Natural killer cell (primary cell): ENCODE data around the gene KCNQ1OT1. TPM values are rescaled to one million over a fixed set of nuclear protein-coding genes. Genes with fewer than 3 reads are reported as not detected.

Source experiments
- ATAC-seq, 3 donors: fragments of 150-1000 bp in 2 of 3; fragments of 200-7000 bp in 1 of 3; cut with Tn5 transposase; 1 replicate in 1 of 3; 2 replicates in 2 of 3; pipeline ENCODE4 v1.10.0; 2021; ENCODE audit warnings: mild to moderate bottlenecking in 2 of 3, moderate library complexity in 2 of 3
- DNase-seq, 2 donors: peaks; one replicate each; pipeline versions ENCODE4 v3.0.0 to v3.0.0-alpha.2; 2013 to 2021; ENCODE audit warnings: mixed read lengths in 1 of 2
- H3K27ac ChIP-seq: one replicate; pipeline ENCODE4 v1.5.1; 2013; ENCODE audit warnings: mild to moderate bottlenecking, low read length
- H3K27me3 ChIP-seq: one replicate; pipeline ENCODE4 v1.6.1; 2013; ENCODE audit warnings: low read length; ENCODE audit not compliant: control insufficient read depth, insufficient read depth
- H3K36me3 ChIP-seq: one replicate; pipeline ENCODE4 v1.6.1; 2013; ENCODE audit warnings: low read length; ENCODE audit not compliant: control insufficient read depth, insufficient read depth
- H3K4me1 ChIP-seq: one replicate; pipeline ENCODE4 v1.6.1; 2013; ENCODE audit warnings: low read length; ENCODE audit not compliant: control insufficient read depth, insufficient read depth
- H3K4me3 ChIP-seq: one replicate; pipeline ENCODE4 v1.5.1; 2013; ENCODE audit warnings: low read length
- H3K9me3 ChIP-seq: one replicate; pipeline ENCODE4 v1.6.1; 2013; ENCODE audit warnings: low read length; ENCODE audit not compliant: control insufficient read depth, insufficient read depth
- H3K27ac Mint-ChIP-seq, 2 donors: one replicate each; pipeline ENCODE4 v1.8.0; 2022; ENCODE audit warnings: mild to moderate bottlenecking in 2 of 2, mixed read lengths in 2 of 2, moderate library complexity in 1 of 2
- H3K27me3 Mint-ChIP-seq, 2 donors: one replicate each; pipeline ENCODE4 v1.8.0; 2022; ENCODE audit warnings: low read depth in 2 of 2, mixed read lengths in 2 of 2
- H3K36me3 Mint-ChIP-seq: one replicate; pipeline ENCODE4 v1.8.0; 2022; ENCODE audit warnings: mixed read lengths
- H3K4me1 Mint-ChIP-seq, 2 donors: one replicate each; pipeline ENCODE4 v1.8.0; 2022; ENCODE audit warnings: mixed read lengths in 2 of 2
- H3K4me3 Mint-ChIP-seq: one replicate; pipeline ENCODE4 v1.8.0; 2022; ENCODE audit warnings: mild to moderate bottlenecking, moderate library complexity, mixed read lengths
- H3K9me3 Mint-ChIP-seq, 2 donors: one replicate each; pipeline ENCODE4 v1.8.0; 2022; ENCODE audit warnings: mixed read lengths in 2 of 2
- WGBS: methylation state at CpG from one replicate; pipeline ENCODE4 v1.1.7; 2013; ENCODE audit warnings: missing lambda C conversion rate; ENCODE audit not compliant: insufficient coverage; 5-methylcytosine and 5-hydroxymethylcytosine counted together
- intact Hi-C: fragments of 100-400 bp; cut with micrococcal nuclease; formaldehyde crosslinking; loops from one replicate; pipeline ENCODE4 v1.14.2; 2022
- total RNA-seq, 4 donors: library from RNA; stranded (reverse); fragments of 120-200 nt in 1 of 4; gene quantifications; one replicate each; pipeline versions ENCODE4 v1.2.3 to v1.2.4, GENCODE V29; 2013 to 2022
- TF ChIP-seq, protein P1 (sequence below): fragments of 200-600 bp; IDR thresholded peaks from one replicate; pipeline ENCODE4 v1.8.0; 2022; ENCODE audit warnings: antibody characterized with exemption

KCNQ1OT1 gene
- total RNA-seq, 3 donors from 2014 or later (not counting 1 experiment from before 2014, with no cell fraction given), result 0.72 to 0.78 (median 0.75) TPM

DNA sequence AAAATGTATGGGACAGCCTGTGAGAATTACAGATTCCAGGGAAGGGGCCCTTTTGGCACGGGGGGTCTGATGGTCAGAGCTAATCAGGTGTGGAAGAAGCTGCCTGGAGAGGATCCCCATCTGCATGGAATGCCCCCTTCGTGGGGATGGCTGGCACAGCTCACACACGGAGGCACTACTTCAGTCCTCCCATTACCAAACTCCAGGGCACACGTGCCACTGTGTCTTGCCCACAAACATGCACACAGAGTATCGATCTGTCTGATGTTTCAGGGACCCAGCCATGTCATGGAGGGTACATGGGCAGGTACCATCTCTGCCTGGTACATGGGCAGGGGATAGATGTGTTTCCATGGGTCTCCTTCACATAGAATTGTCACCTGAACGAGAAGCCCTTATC is 14.7 kb downstream of the KCNQ1OT1 start:
- Mint-ChIP-seq H3K27me3 (no peaks in the 10 kb centered on the region), H3K9me3 (no peaks in the 10 kb centered on the region), H3K36me3 (no peaks in the 10 kb centered on the region), H3K27ac (no peak overlapping the region), H3K4me3 (no peak overlapping the region), H3K4me1 (no peaks in the 10 kb centered on the region)
- no peaks in the 10 kb centered on the region for H3K9me3 ChIP-seq
- no peak overlapping the region for H3K27ac ChIP-seq
- no peaks in the 10 kb centered on the region for H3K4me1 ChIP-seq
- WGBS, result 96% methylated on average over 5 of the region's 6 CpGs
- intact Hi-C loops, result no loop called here
- ATAC-seq (no peak), DNase-seq (no peak)
- no peak overlapping the region for H3K4me3 ChIP-seq
- H3K27me3 ChIP-seq, result no peaks in the 10 kb centered on the region
- TF ChIP-seq, protein P1, sequence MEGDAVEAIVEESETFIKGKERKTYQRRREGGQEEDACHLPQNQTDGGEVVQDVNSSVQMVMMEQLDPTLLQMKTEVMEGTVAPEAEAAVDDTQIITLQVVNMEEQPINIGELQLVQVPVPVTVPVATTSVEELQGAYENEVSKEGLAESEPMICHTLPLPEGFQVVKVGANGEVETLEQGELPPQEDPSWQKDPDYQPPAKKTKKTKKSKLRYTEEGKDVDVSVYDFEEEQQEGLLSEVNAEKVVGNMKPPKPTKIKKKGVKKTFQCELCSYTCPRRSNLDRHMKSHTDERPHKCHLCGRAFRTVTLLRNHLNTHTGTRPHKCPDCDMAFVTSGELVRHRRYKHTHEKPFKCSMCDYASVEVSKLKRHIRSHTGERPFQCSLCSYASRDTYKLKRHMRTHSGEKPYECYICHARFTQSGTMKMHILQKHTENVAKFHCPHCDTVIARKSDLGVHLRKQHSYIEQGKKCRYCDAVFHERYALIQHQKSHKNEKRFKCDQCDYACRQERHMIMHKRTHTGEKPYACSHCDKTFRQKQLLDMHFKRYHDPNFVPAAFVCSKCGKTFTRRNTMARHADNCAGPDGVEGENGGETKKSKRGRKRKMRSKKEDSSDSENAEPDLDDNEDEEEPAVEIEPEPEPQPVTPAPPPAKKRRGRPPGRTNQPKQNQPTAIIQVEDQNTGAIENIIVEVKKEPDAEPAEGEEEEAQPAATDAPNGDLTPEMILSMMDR, result no peak
- no peaks in the 10 kb centered on the region for H3K36me3 ChIP-seq

DNA sequence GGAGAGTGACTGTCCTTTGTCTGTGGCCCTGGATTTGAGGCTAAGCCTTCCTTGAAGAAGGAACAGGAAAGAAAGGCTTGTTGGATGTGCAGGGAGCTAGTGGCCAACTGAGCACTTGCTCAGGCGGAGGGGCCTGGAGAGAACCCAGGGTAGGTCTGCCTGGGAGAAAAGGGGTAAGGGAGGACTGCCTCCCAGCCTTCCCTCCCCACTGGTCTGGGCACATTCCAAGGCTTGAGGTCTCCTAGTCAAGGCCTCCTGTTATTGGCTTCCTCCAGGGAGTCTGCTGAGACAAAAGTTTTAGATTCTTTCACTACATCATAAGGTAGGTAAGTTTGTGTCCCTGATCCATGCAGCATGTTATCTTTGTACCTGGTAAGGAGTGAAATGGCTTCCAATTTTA is 15.2 kb downstream of the KCNQ1OT1 start:
- no peaks in the 10 kb centered on the region for H3K4me1 Mint-ChIP-seq
- no peak overlapping the region for H3K27ac Mint-ChIP-seq
- ATAC-seq (no peak), DNase-seq (no peak)
- H3K27ac ChIP-seq, result no peak overlapping the region
- no peaks in the 10 kb centered on the region for H3K36me3 ChIP-seq
- H3K36me3 Mint-ChIP-seq, result no peaks in the 10 kb centered on the region
- TF ChIP-seq, protein P1, result no peak
- no peaks in the 10 kb centered on the region for H3K9me3 ChIP-seq
- 89% methylated on average over 1 of the region's 1 CpG for WGBS
- no peaks in the 10 kb centered on the region for H3K4me1 ChIP-seq
- no peaks in the 10 kb centered on the region for H3K27me3 Mint-ChIP-seq
- no peaks in the 10 kb centered on the region for H3K27me3 ChIP-seq
- H3K9me3 Mint-ChIP-seq, result no peaks in the 10 kb centered on the region
- H3K4me3 ChIP-seq, result no peak overlapping the region
- intact Hi-C loops, result no loop called here
- no peak overlapping the region for H3K4me3 Mint-ChIP-seq

DNA sequence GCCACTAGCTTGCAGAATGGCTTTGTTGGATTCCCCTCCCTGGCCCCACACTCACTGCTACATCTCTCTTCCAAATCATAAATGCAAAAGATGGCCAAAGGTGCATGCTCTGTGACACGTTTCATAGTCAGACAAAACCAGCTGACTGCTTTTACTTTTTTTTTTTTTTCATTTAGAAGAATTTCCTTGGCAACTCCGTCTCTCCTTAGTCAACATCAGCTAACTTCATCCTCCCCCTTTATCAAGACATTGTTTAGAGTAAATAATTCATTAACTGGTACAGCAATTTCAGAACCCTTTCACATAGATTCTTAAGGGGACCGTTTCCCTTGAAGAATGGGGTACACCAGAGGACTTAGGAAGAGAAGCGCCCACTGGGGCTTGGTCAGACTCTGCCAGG is 16.0 kb downstream of the KCNQ1OT1 start:
- DNase-seq (no peak), ATAC-seq (no peak)
- intact Hi-C loops, result no loop called here
- Mint-ChIP-seq H3K9me3 (no peaks in the 10 kb centered on the region), H3K4me3 (no peak overlapping the region), H3K27me3 (no peaks in the 10 kb centered on the region), H3K4me1 (no peaks in the 10 kb centered on the region), H3K36me3 (no peaks in the 10 kb centered on the region), H3K27ac (no peak overlapping the region)
- no peaks in the 10 kb centered on the region for H3K4me1 ChIP-seq
- 92% methylated on average over 3 of the region's 4 CpGs for WGBS
- H3K27ac ChIP-seq, result no peak overlapping the region
- no peak overlapping the region for H3K4me3 ChIP-seq
- H3K9me3 ChIP-seq, result no peaks in the 10 kb centered on the region
- TF ChIP-seq, protein P1, result no peak
- H3K27me3 ChIP-seq, result no peaks in the 10 kb centered on the region
- no peaks in the 10 kb centered on the region for H3K36me3 ChIP-seq

DNA sequence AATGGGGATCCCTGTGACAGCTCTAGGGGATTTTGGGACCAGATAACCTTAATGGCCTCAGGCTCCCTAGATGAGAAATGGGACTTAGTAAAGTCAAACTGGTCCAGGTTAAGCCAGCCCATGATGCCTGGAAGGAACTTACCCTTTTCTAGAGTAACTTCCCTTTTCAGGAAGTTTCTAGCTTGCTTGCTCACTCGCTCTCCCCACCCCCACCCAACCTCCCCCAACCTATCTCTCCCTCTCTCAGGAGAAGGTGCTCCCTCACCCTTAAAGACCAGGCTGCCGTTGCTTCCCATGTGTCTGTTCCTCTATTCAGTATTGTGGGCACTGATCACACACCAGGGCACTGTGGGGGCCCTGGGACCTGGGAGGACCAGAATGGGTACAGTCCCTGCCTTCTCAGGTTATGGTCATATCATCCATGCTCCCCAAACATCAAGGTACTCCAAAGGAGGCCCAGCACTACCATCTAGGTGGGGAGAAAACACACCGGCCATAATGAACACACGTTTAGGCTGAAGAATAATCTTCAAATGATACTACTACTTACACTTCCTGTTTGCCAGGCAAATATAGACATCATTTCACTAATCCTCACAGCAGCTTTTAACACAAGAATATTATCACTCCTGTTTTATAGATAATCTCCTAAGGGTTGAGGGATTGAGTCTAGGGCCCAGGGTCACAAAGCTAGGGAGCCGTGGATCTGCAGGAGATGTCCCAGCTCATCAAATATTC is 18.2 kb downstream of the KCNQ1OT1 start:
- no peak overlapping the region for H3K27ac ChIP-seq
- DNase-seq, result peak in 1 of 2 donors; percentile 6
- WGBS, result 50% methylated on average over 5 of the region's 5 CpGs

More for the DNA sequence above, 18.2 kb downstream of the KCNQ1OT1 start:
- H3K27me3 Mint-ChIP-seq, result no peaks in the 10 kb centered on the region
- H3K9me3 Mint-ChIP-seq, result no peaks in the 10 kb centered on the region
- H3K27me3 ChIP-seq, result no peaks in the 10 kb centered on the region
- no peaks in the 10 kb centered on the region for H3K36me3 ChIP-seq
- H3K36me3 Mint-ChIP-seq, result no peaks in the 10 kb centered on the region
- no peaks in the 10 kb centered on the region for H3K9me3 ChIP-seq
- TF ChIP-seq, protein P1, result no peak
- no peak overlapping the region for H3K27ac Mint-ChIP-seq
- H3K4me1 ChIP-seq, result no peaks in the 10 kb centered on the region
- intact Hi-C loops, result no loop called here
- no peak for ATAC-seq
- no peak overlapping the region for H3K4me3 Mint-ChIP-seq
- H3K4me1 Mint-ChIP-seq, result no peaks in the 10 kb centered on the region
- no peak overlapping the region for H3K4me3 ChIP-seq
